IPS-15b (cell line): ENCODE data around the gene PHC2.

Experiments
- H3K27me3 ChIP-seq: one replicate; pipeline ENCODE4 v1.6.1; 2013; ENCODE audit warnings: low read length; ENCODE audit not compliant: control insufficient read depth, insufficient read depth
- H3K36me3 ChIP-seq: one replicate; pipeline ENCODE4 v1.6.1; 2013; ENCODE audit warnings: low read length; ENCODE audit not compliant: control insufficient read depth, insufficient read depth
- H3K4me1 ChIP-seq: one replicate; pipeline ENCODE4 v1.6.1; 2013; ENCODE audit warnings: mild to moderate bottlenecking, low read length; ENCODE audit not compliant: control insufficient read depth, insufficient read depth
- H3K4me3 ChIP-seq: one replicate; pipeline ENCODE4 v1.5.1; 2013; ENCODE audit warnings: low read depth, low read length
- H3K9ac ChIP-seq: one replicate; pipeline ENCODE4 v1.6.1; 2013; ENCODE audit warnings: low read depth, mild to moderate bottlenecking, low read length
- H3K9me3 ChIP-seq: one replicate; pipeline ENCODE4 v1.6.1; 2013; ENCODE audit warnings: mild to moderate bottlenecking, low read length; ENCODE audit not compliant: control insufficient read depth, insufficient read depth

The PHC2 gene

GRCh38 chr1:33429856-33430691 lies 821 bp downstream of the PHC2 start:
- Histone ChIP-seq H3K9me3 (no peaks in the 10 kb centered on the region), H3K9ac (no peak overlapping the region), H3K27me3 (peaks cover 41% of the 10 kb centered on the region), H3K4me3 (peak overlapping the region; percentile 61), H3K4me1 (peaks cover 12% of the 10 kb centered on the region), H3K36me3 (no peaks in the 10 kb centered on the region)

GRCh38 chr1:33429332-33429731 lies 1.6 kb downstream of the PHC2 start:
- Histone ChIP-seq H3K27me3 (peaks cover 41% of the 10 kb centered on the region), H3K9me3 (no peaks in the 10 kb centered on the region), H3K4me3 (peak overlapping the region; percentile 61), H3K4me1 (peaks cover 12% of the 10 kb centered on the region), H3K9ac (no peak overlapping the region), H3K36me3 (no peaks in the 10 kb centered on the region)

- H3K9ac ChIP-seq = no peak overlapping the region
- H3K9me3 ChIP-seq = no peaks in the 10 kb centered on the region
- no peaks in the 10 kb centered on the region for H3K36me3 ChIP-seq
- H3K27me3 ChIP-seq = peaks cover 41% of the 10 kb centered on the region
- peaks cover 12% of the 10 kb centered on the region for H3K4me1 ChIP-seq
- no peak overlapping the region for H3K4me3 ChIP-seq
These were observed 2.2 kb downstream of the PHC2 start for GRCh38 chr1:33428661-33429060.

- Histone ChIP-seq H3K36me3 (no peaks in the 10 kb centered on the region), H3K9me3 (no peaks in the 10 kb centered on the region), H3K4me3 (no peak overlapping the region), H3K9ac (no peak overlapping the region), H3K4me1 (peaks cover 12% of the 10 kb centered on the region), H3K27me3 (peaks cover 39% of the 10 kb centered on the region)
These were observed 4.0 kb downstream of the PHC2 start for GRCh38 chr1:33426916-33427315.

GRCh38 chr1:33425900-33426299 lies 5.0 kb downstream of the PHC2 start:
- Histone ChIP-seq H3K27me3 (peaks cover 31% of the 10 kb centered on the region), H3K4me1 (peaks cover 12% of the 10 kb centered on the region), H3K4me3 (no peak overlapping the region), H3K36me3 (no peaks in the 10 kb centered on the region), H3K9me3 (no peaks in the 10 kb centered on the region), H3K9ac (no peak overlapping the region)

- Histone ChIP-seq H3K27me3 (peaks cover 25% of the 10 kb centered on the region), H3K4me1 (peaks cover 8% of the 10 kb centered on the region)
These were observed 6.3 kb downstream of the PHC2 start for GRCh38 chr1:33424610-33425009.

GRCh38 chr1:33424205-33424604 lies 6.7 kb downstream of the PHC2 start:
- Histone ChIP-seq H3K9me3 (no peaks in the 10 kb centered on the region), H3K27me3 (peaks cover 21% of the 10 kb centered on the region), H3K4me3 (no peak overlapping the region), H3K4me1 (peaks cover 4% of the 10 kb centered on the region), H3K9ac (no peak overlapping the region), H3K36me3 (no peaks in the 10 kb centered on the region)

More at GRCh38 chr1:33424610-33425009, 6.3 kb downstream of the PHC2 start:
- no peak overlapping the region for H3K9ac ChIP-seq
- no peaks in the 10 kb centered on the region for H3K9me3 ChIP-seq
- H3K4me3 ChIP-seq = no peak overlapping the region
- H3K36me3 ChIP-seq = no peaks in the 10 kb centered on the region

- no peak overlapping the region for H3K9ac ChIP-seq
- no peaks in the 10 kb centered on the region for H3K27me3 ChIP-seq
- no peaks in the 10 kb centered on the region for H3K9me3 ChIP-seq
- no peaks in the 10 kb centered on the region for H3K4me1 ChIP-seq
- H3K36me3 ChIP-seq = no peaks in the 10 kb centered on the region
- no peak overlapping the region for H3K4me3 ChIP-seq
These were observed 9.8 kb downstream of the PHC2 start for GRCh38 chr1:33420870-33421775.

GRCh38 chr1:33418811-33419210 lies 12.1 kb downstream of the PHC2 start:
- Histone ChIP-seq H3K4me1 (no peaks in the 10 kb centered on the region), H3K27me3 (no peaks in the 10 kb centered on the region), H3K9ac (no peak overlapping the region), H3K4me3 (no peak overlapping the region), H3K36me3 (no peaks in the 10 kb centered on the region), H3K9me3 (no peaks in the 10 kb centered on the region)

GRCh38 chr1:33414879-33415278 lies 16.0 kb downstream of the PHC2 start:
- no peaks in the 10 kb centered on the region for H3K36me3 ChIP-seq
- H3K4me3 ChIP-seq = no peak overlapping the region
- H3K9ac ChIP-seq = no peak overlapping the region
- no peaks in the 10 kb centered on the region for H3K9me3 ChIP-seq
- H3K27me3 ChIP-seq = no peaks in the 10 kb centered on the region
- no peaks in the 10 kb centered on the region for H3K4me1 ChIP-seq

- H3K36me3 ChIP-seq = no peaks in the 10 kb centered on the region
- H3K4me3 ChIP-seq = no peak overlapping the region
- H3K27me3 ChIP-seq = no peaks in the 10 kb centered on the region
- no peaks in the 10 kb centered on the region for H3K9me3 ChIP-seq
- H3K4me1 ChIP-seq = no peaks in the 10 kb centered on the region
- no peak overlapping the region for H3K9ac ChIP-seq
These were observed 20.7 kb downstream of the PHC2 start for GRCh38 chr1:33410091-33410701.
